HCT116 (cell line): ENCODE results near the gene TULP4. TPM values are rescaled to one million over a fixed set of nuclear protein-coding genes. Genes with fewer than 3 reads are reported as not detected.
A peak's percentile ranks its signal among the peaks of the same experiment; 100 is the strongest.

ENCODE experiments used
- ATAC-seq: fragments of 200-7000 bp; cut with Tn5 transposase; 2 replicates; pipeline ENCODE4 v1.9.1; 2020; ENCODE audit warnings: mild to moderate bottlenecking, moderate library complexity
- BruUV-seq: library from RNA; stranded (reverse); fragments of 400-500 nt; replicated peaks from 2 replicates; lab custom pipeline; 2021; lab: Mats Ljungman, UMichigan
- CTCF ChIA-PET: fragments of 300-600 bp; sonication (Branson Sonifier 250); formaldehyde crosslinking; loops from one replicate; lab custom pipeline; 2021; ENCODE audit warnings: antibody characterized with exemption; lab: Charles Lee
- POLR2A ChIA-PET: fragments of 300-600, 350-600 bp; sonication (Branson Sonifier 250); formaldehyde crosslinking; loops from one replicate; lab custom pipeline; 2021; ENCODE audit warnings: antibody characterized with exemption; lab: Charles Lee
- RAD21 ChIA-PET, 2 experiments: fragments of 300-600 bp; sonication (Branson Sonifier 250); formaldehyde crosslinking; loops; one replicate each; lab custom pipeline; 2023; ENCODE audit warnings: low total read pairs in 2 of 2; ENCODE audit not compliant: uncharacterized antibody in 2 of 2, unreplicated experiment in 2 of 2, low non-redundant PET in 1 of 2; lab: Charles Lee
- DNase-seq: peaks from one replicate; pipeline ENCODE4 v3.0.0-alpha.2; 2010; ENCODE audit warnings: low read depth, low spot score
- H2AFZ ChIP-seq: fragments of 200-600 bp; shearing (Covaris generic), sonication (generic); 2 replicates; pipeline ENCODE4 v1.6.1; 2017; ENCODE audit warnings: low read depth, mixed run types, mixed read lengths, antibody characterized with exemption, low read length; ENCODE audit not compliant: poor library complexity, severe bottlenecking
- H3K27ac ChIP-seq: 2 replicates; pipeline ENCODE4 v1.5.1; 2012; ENCODE audit warnings: low read depth, low read length
- H3K27me3 ChIP-seq: fragments of 200-600 bp; sonication (generic); 2 replicates; pipeline ENCODE4 v1.6.1; 2016; ENCODE audit warnings: mixed run types, low read length, mixed read lengths; ENCODE audit not compliant: insufficient read depth
- H3K36me3 ChIP-seq, 2 experiments: fragments of 200-500 bp in 1 of 2; fragments of 200-600 bp in 1 of 2; sonication (Bioruptor generic) in 1 of 2; sonication (generic) in 1 of 2; 2 replicates each; pipeline versions ENCODE4 v1.5.1 to v1.6.1; 2014 to 2016; ENCODE audit warnings: low read length in 2 of 2, inconsistent platforms in 1 of 2, mixed read lengths in 1 of 2, mixed run types in 1 of 2; ENCODE audit not compliant: insufficient read depth in 2 of 2, control insufficient read depth in 1 of 2
- H3K4me1 ChIP-seq, 2 experiments: fragments of 200-600 bp in 1 of 2; sonication (generic) in 1 of 2; 2 replicates each; pipeline versions ENCODE4 v1.5.1 to v1.6.1; 2012 to 2017; ENCODE audit warnings: low read length in 2 of 2, inconsistent platforms in 1 of 2, mild to moderate bottlenecking in 1 of 2, mixed read lengths in 1 of 2, mixed run types in 1 of 2, moderate library complexity in 1 of 2; ENCODE audit not compliant: insufficient read depth in 2 of 2, control insufficient read depth in 1 of 2
- H3K4me2 ChIP-seq: fragments of 200-600 bp; sonication (generic); 2 replicates; pipeline ENCODE4 v1.6.1; 2017; ENCODE audit warnings: mixed run types, low read length, mixed read lengths
- H3K4me3 ChIP-seq, 2 experiments: fragments of 200-600 bp in 1 of 2; sonication (generic) in 1 of 2; replicated peaks in 1 of 2; 2 replicates each; pipeline ENCODE4 v1.5.1; 2011 to 2016; ENCODE audit warnings: low read length in 2 of 2, control low read depth in 1 of 2, low read depth in 1 of 2, mild to moderate bottlenecking in 1 of 2, mixed read lengths in 1 of 2, mixed run types in 1 of 2
- H3K79me2 ChIP-seq: fragments of 200-600 bp; sonication (generic); 2 replicates; pipeline ENCODE4 v1.6.1; 2017; ENCODE audit warnings: mild to moderate bottlenecking, mixed run types, low read length, moderate library complexity, mixed read lengths; ENCODE audit not compliant: insufficient read depth
- H3K9ac ChIP-seq: fragments of 200-600 bp; sonication (generic); 2 replicates; pipeline ENCODE4 v1.6.1; 2016; ENCODE audit warnings: low read length, mixed read lengths
- H3K9me2 ChIP-seq: fragments of 200-600 bp; sonication (generic), shearing (Covaris generic); 2 replicates; pipeline ENCODE4 v1.6.1; 2017; ENCODE audit warnings: mixed run types, mild to moderate bottlenecking, moderate library complexity; ENCODE audit not compliant: insufficient read depth
- H3K9me3 ChIP-seq, 2 experiments: fragments of 200-500 bp in 1 of 2; fragments of 200-600 bp in 1 of 2; sonication (Bioruptor generic) in 1 of 2; sonication (generic) in 1 of 2; 2 replicates each; pipeline ENCODE4 v1.6.1; 2014 to 2017; ENCODE audit warnings: low read length in 2 of 2, mixed read lengths in 2 of 2, inconsistent platforms in 1 of 2, low read depth in 1 of 2, mild to moderate bottlenecking in 1 of 2, mixed run types in 1 of 2, moderate library complexity in 1 of 2; ENCODE audit not compliant: control insufficient read depth in 1 of 2, insufficient read depth in 1 of 2
- H4K20me1 ChIP-seq: fragments of 200-600 bp; sonication (generic), shearing (Covaris generic); 2 replicates; pipeline ENCODE4 v1.6.1; 2017; ENCODE audit warnings: mixed run types, mild to moderate bottlenecking, moderate library complexity; ENCODE audit not compliant: insufficient read depth
- ATF3 ChIP-seq: IDR thresholded peaks from 2 replicates; pipeline ENCODE4 v1.6.1; 2012
- CBX3 ChIP-seq: IDR thresholded peaks from 2 replicates; pipeline ENCODE4 v1.6.1; 2012; ENCODE audit warnings: low read depth
- FOSL1 ChIP-seq: IDR thresholded peaks from 2 replicates; pipeline ENCODE4 v1.6.1; 2012; ENCODE audit warnings: low read depth
- POLR2A ChIP-seq: IDR thresholded peaks from 2 replicates; pipeline ENCODE4 v1.7.0; 2011; ENCODE audit warnings: borderline replicate concordance; ENCODE audit not compliant: insufficient read depth, insufficient read length; ENCODE audit errors: extremely low read depth
- POLR2AphosphoS5 ChIP-seq: IDR thresholded peaks from 2 replicates; pipeline ENCODE4 v1.6.1; 2011; ENCODE audit warnings: mild to moderate bottlenecking, low read depth, low read length, moderate library complexity
- REST ChIP-seq: IDR thresholded peaks from 2 replicates; pipeline ENCODE4 v1.6.1; 2012; ENCODE audit warnings: low read depth
- SRF ChIP-seq: IDR thresholded peaks from 2 replicates; pipeline ENCODE4 v1.6.1; 2012; ENCODE audit warnings: low read depth
- YY1 ChIP-seq: IDR thresholded peaks from 2 replicates; pipeline ENCODE4 v1.6.1; 2011; ENCODE audit warnings: low read length, low read depth, moderate library complexity, mild to moderate bottlenecking; ENCODE audit not compliant: insufficient replicate concordance; ENCODE audit errors: extremely low read depth
- ZBTB33 ChIP-seq: IDR thresholded peaks from 2 replicates; pipeline ENCODE4 v1.6.1; 2011; ENCODE audit warnings: mild to moderate bottlenecking, low read length, moderate library complexity; ENCODE audit not compliant: insufficient replicate concordance; ENCODE audit errors: extremely low read depth
- ZNF274 ChIP-seq: fragments of 200-500 bp; sonication (Bioruptor generic); IDR thresholded peaks from 2 replicates; pipeline ENCODE4 v1.6.1; 2014; ENCODE audit warnings: mild to moderate bottlenecking, low read depth, low read length, inconsistent platforms
- intact Hi-C: fragments of 100-400 bp; cut with micrococcal nuclease; formaldehyde crosslinking; loops from 2 replicates; pipeline ENCODE4 v1.10.0; 2022
- total RNA-seq: library from RNA; stranded (reverse); gene quantifications from one replicate; pipeline ENCODE4 v1.2.1, GENCODE V29; 2021; ENCODE audit not compliant: unreplicated experiment

The TULP4 gene
- total RNA-seq, 1 experiment from 2014 or later = 70.8 TPM

GRCh38 chr6:158266131-158266530, 46.1 kb upstream of the TULP4 start:
- RAD21 ChIA-PET = no interaction called here
- Histone ChIP-seq H3K4me1 (peaks cover 0 to 11% of the 10 kb centered on the region in 2 experiments; a peak in 1 of 4 replicates), H4K20me1 (peaks cover 4% of the 10 kb centered on the region; the same call in 1 of the 2 replicates), H3K36me3 (no peaks in the 10 kb centered on the region; a peak in 1 of 4 replicates), H3K27ac (no peak overlapping the region), H2AFZ (no peak overlapping the region), H3K9ac (no peak overlapping the region), H3K79me2 (peaks cover 49% of the 10 kb centered on the region), H3K9me2 (no peaks in the 10 kb centered on the region), H3K27me3 (no peaks in the 10 kb centered on the region), H3K4me2 (no peak overlapping the region), H3K9me3 (no peaks in the 10 kb centered on the region), H3K4me3 (no peak overlapping the region)
- TF ChIP-seq FOSL1 = peak; percentile 22; the same call in 1 of the 2 replicates
- TF ChIP-seq YY1 = no peak
- DNase-seq (no peak), ATAC-seq (peak; percentile 42; the same call in 1 of the 2 replicates)
- intact Hi-C loops = no loop called here
- no TSS peak for BruUV-seq
- CTCF ChIA-PET = interaction anchor here (0.5 kb wide), 1 partner anchor 425 kb away, joined by 3 read pairs; no protein-coding TSS in a partner anchor
- POLR2A ChIA-PET = no interaction called here

GRCh38 chr6:158268361-158269147, 43.7 kb upstream of the TULP4 start:
- CTCF ChIA-PET = no interaction called here
- no peaks in the 10 kb centered on the region for H3K9me2 ChIP-seq
- peaks cover 49% of the 10 kb centered on the region for H3K79me2 ChIP-seq
- no peak overlapping the region for H3K4me2 ChIP-seq
- POLR2A ChIA-PET = no interaction called here
- no peaks in the 10 kb centered on the region for H3K27me3 ChIP-seq
- H3K9ac ChIP-seq = no peak overlapping the region
- ATAC-seq = no peak
- no peak overlapping the region for H3K27ac ChIP-seq
- peaks cover 4% of the 10 kb centered on the region; the same call in 1 of the 2 replicates for H4K20me1 ChIP-seq
- peaks cover 0 to 5% of the 10 kb centered on the region in 2 experiments; a peak in 1 of 4 replicates for H3K4me1 ChIP-seq
- intact Hi-C loops = no loop called here
- H2AFZ ChIP-seq = no peak overlapping the region
- DNase-seq = no peak
- H3K36me3 ChIP-seq = no peaks in the 10 kb centered on the region
- no peak overlapping the region for H3K4me3 ChIP-seq
- RAD21 ChIA-PET = no interaction called here
- H3K9me3 ChIP-seq = no peaks in the 10 kb centered on the region
- BruUV-seq = no TSS peak
- TF ChIP-seq POLR2AphosphoS5 = no peak
- no peak for TF ChIP-seq CBX3
- no peak for TF ChIP-seq REST
- TF ChIP-seq ZBTB33 = no peak
- TF ChIP-seq SRF = no peak
- TF ChIP-seq POLR2A = no peak
- TF ChIP-seq ATF3 = no peak
- TF ChIP-seq ZNF274 = no peak
